NB4 (cell line): ENCODE measurements around the gene EOLA1.

ENCODE experiments used
- CTCF ChIP-seq: IDR thresholded peaks from one replicate; pipeline ENCODE4 v1.5.1; 2012; ENCODE audit warnings: low read depth, low read length
- TF ChIP-seq, protein P1 (sequence below): IDR thresholded peaks from 2 replicates; pipeline ENCODE4 v1.6.1; 2011; ENCODE audit warnings: low read depth, low read length

- TF ChIP-seq CTCF: no peak
- TF ChIP-seq, protein P1, sequence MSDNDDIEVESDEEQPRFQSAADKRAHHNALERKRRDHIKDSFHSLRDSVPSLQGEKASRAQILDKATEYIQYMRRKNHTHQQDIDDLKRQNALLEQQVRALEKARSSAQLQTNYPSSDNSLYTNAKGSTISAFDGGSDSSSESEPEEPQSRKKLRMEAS: no peak
These were observed 41.0 kb upstream of the EOLA1 start for GRCh38 chrX:149499766-149500165.
